Dedifferentiated amniotic fluid mesenchymal stem cell (primary cell): Measurements from ENCODE around the gene SCUBE2.
"Not testable (repeated sequence)": the region's sequence is repeated elsewhere in the genome, so short reads cannot be mapped to it uniquely, and the experiment has no call there.

ENCODE experiments used
- DNase-seq: peaks from one replicate; pipeline ENCODE4 v3.0.0-alpha.2; 2016; ENCODE audit errors: extremely low spot score

The SCUBE2 gene

DNA sequence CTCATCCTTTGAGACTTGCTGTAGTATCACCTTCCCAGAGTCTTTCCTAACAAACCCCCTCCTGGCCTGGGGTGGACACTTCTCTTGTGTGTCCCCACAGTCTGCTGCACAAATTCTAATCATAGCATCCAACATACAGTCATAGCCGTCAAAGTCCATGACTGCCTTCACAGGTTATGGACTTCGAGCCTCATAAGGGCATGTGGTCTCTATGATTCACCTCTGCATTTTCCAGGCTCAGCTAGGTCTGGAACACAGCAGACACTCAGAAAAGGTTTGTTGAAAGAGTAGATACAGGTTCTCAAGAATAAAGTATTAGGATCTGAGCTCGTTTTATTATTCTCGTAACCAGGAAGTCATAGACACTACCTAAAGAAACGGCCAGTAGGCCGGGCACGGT is 13.2 kb upstream of the SCUBE2 start:
- no peak for DNase-seq

DNA sequence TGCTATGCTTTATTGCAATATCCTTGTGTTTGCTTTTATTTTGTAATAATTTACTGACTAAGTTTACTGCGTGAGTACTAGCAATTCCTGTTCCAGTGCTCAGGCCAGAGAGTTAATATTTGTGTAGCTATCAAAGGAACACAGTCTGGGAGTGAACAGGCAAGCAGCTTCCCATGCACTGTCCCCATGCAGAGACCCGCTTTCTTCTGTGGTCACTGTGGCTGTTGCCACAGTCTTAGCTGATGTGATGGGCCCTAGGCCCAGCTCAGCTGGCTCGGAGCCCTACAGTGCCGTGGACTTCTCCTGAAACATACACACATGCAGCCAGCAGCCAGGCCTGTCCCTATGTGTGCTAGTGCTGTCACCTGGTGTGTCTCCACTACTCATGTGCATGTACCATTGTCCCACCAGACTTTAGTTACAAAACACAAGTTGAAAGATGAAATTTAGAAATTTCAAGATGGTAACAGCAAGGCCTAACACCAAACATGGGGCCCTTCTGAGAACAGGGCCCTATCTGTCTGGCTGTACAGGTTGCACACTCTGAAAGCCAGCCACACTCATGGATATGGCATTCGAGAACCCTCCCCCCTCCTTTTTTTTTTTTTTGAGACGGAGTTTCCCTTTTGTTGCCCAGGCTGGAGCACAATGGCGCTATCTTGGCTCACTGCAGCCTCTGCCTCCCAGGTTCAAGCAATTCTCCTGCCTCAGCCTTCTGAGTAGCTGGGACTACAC is 12.3 kb upstream of the SCUBE2 start:
- no peak for DNase-seq

DNA sequence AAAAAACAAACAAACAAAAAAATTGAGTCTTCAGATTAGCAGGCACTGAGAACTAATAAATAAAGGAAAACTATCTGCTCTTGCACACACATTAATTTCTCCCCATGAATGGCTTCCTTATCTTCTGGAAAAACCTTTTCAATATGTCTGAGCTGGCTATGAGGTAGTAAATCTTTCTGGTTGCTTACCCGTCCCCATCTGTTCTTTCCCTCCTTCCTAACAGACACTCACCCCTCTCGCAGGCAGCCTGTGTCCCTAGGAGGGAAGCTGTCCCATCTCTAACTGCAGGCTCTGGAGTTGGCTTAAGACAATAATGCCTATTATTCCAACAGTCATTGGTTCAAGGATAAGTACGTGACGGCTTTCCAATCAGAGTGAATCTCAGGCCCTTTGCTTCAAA is 8.2 kb upstream of the SCUBE2 start:
- no peak for DNase-seq

DNA sequence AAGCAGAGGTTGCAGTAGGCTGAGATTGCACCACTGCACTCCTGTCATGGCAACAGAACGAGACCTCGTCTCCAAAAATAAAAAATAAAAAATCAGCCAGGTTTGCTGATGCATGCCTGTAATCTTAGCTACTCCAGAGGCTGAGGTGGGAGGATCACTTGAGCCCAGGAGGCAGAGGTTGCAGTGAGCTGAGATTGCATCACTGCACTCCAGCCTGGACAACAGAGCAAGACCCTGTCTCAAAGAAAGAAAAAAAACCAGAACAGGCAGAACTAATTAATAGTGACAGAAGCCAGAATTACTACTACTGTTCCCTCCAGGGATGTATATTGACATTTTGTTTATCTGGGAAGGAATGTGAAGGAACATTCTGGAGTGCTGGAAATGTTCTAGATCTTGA is 7.1 kb upstream of the SCUBE2 start:
- not testable (repeated sequence) for DNase-seq

DNA sequence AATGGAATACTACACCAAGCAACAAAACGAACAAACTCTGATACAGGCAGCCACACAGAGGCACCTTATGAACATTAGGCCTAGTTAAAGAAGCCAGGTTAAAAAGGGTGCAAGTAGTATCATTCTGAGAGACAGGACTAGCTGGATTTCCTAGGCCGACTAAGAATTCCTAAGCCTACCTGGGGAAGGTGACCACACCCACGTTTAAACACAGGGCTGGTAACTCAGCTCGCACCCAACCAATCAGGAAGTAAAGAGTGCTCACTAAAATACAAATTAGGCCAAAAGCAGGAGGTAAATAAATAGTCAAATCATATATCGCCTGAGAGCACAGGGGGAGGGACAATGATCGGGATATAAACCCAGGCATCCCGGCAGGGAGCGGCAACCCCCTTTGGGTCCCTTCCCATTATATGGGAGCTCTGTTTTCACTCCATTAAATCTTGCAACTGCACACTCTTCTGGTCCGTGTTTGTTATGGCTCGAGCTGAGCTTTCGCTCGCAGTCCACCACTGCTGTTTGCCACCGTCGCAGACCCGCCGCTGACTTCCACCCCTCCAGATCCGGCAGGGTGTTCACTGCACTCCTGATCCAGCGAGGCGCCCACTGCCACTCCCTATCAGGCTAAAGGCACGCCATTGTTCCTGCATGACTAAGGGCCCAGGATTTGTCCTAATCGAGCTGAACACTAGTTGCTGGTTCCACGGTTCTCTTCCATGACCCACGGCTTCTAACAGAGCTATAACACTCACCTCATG is 6.0 kb upstream of the SCUBE2 start:
- DNase-seq: not testable (repeated sequence)

DNA sequence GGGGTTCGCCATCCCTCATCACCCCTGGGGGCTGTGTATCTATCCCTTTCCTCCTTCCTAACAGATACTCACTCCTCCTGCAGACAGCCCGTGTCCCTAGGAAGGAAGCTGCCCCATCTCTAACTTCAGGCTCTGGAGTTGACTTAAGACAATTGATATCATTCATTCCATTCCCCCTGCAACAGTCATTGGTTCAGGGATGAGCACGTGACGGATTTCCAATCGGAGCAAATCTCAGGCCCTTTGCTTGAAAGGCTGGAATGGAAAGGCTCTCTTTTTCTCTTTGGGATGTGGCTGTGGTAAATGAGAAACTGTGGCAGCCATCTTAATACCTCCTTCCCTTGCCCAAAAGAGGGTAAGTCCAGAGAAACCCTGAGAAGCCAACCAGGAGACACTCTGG is 5.0 kb upstream of the SCUBE2 start:
- DNase-seq: no peak

DNA sequence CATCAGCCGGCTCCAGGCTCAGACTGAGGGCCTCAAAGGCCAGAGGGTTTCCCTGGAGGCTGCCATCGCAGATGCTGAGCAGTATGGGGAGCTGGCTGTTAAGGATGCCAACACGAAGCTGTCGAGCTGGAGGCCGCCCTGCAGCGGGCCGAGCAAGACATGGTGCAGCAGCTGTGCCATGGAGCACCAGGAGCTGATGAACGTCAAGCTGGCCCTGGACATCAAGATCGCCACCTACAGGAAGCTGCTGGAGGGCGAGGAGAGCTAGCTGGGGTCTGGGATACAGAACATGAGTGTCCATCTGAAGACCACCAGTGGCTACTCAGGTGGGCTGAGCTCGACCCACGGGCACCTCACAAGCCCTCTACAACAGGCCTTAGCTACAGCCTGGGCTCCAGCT is 4.0 kb upstream of the SCUBE2 start:
- no peak for DNase-seq

DNA sequence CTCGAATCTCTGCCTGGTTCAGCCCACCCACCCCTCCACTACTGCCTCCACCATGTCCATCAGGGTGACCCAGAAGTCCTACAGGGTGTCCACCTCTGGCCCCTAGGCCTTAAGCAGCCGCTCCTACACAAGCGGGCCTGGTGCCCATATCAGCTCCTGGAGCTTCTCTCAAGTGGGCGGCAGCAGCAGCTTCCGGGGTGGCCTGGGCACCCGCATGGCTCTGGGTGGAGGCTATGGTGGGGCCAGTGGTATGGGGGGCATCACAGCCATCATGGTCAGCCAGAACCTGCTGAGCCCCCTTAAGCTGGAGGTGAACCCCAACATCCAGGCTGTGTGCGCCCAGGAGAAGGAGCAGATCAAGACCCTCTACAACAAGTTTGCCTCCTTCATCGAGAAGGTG is 3.0 kb upstream of the SCUBE2 start:
- no peak for DNase-seq

DNA sequence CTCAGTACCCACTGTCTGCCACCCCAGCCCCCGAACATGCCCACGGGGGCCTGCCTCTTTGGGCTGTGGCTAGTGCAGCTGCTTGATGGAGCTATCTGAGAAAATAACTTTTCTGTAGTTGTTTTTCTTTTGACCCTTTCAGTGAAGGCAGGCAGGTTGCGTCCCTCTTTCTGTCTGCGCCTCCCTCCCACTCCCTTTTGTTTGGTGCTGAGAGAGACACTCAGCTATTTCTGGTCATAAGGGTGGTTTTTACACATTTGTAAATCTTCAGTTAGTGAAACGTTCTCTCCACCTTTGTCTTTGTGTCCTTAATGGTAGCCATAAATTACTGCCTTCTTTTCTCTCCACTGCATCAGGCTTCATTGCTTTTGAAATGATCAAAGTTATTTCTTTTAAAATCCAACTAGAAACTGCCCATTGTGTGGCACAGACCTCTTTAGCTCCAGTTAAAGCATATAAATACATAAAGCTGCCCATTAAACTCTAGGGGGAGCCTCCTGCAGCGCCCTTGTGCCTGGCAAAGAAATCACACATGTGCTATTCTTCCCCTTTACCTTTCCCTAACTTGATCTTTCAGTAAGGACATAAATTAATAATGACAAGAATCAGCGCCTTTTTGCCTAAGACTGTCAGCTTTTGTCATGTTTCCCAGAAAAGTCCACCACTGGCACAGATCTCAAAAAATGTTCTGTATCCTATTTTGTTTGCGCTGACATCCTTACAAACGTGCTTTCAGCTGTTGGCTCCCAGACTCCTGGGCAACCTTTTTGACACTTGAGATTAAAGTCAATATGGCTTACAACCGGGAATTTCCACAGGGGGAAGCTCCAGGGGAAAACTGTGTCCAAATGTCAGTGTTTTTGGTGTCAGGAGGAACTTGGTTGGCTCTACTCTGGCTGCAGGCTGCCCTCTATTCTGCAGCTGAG is 1.7 kb upstream of the SCUBE2 start:
- no peak for DNase-seq

DNA sequence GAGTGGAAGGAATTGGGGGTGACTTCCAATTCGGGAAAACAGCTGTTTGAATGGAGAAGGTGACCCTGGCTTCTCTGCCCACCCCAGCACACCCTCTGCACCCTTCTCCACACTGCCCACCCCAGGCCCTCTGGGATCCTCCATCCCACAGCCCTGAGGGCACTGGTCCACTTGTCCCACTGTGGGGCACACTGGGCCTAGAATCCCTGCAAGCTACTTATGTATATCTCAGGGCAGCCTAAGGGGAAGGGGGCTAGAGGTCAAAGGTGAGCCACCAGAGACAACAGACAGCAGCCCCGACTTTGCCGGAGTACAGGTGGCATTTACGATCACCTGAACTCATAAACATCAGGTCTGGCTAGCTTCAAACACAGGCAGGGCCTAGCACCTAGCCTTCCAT is 673 bp upstream of the SCUBE2 start:
- no peak for DNase-seq

DNA sequence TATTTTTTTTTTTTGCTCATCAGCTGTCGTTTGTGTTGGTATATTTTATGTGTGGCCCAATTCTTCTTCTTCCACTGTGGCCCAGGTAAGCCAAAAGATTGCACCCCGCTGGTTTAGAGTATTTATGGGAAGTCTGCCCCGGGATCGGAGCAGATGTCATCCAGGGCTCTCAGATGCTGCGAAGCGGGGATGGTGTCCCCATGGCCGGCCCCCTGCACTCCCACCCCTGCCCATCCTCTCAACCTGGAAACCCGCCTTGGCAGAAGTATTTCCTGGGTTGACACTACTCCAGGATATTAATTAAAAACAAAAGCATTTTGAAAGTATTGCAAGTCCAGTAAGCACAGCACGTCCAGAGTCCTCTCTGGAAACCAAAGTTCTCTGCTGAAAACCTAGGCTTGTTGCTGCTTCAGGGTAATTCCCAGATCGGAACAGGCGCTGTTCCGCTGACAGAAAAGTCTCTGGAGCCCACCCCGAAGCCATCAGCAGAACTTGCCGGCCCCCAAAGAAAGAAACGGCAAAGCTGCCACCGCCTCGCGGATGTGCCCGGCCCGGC is 833 bp downstream of the SCUBE2 start:
- no peak for DNase-seq

DNA sequence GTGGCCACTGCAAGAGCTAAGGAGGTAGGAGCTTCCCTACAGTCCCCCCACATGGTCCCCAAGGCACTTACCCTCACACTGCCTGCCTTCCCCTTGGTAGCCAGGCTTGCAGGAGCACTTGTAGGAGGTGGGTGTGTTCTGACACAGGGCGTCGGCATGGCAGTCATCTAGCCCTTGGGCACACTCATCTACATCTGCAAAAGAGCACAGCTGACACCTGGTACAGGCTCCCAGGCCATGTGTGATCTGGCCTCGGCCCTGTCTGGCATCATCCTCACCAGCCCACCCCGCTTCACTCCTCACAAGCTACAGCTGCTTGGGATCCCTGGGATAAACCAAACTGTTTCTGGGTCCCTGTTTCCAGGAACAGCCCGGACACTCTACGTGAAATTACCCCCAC is 1.8 kb downstream of the SCUBE2 start:
- DNase-seq: no peak

DNA sequence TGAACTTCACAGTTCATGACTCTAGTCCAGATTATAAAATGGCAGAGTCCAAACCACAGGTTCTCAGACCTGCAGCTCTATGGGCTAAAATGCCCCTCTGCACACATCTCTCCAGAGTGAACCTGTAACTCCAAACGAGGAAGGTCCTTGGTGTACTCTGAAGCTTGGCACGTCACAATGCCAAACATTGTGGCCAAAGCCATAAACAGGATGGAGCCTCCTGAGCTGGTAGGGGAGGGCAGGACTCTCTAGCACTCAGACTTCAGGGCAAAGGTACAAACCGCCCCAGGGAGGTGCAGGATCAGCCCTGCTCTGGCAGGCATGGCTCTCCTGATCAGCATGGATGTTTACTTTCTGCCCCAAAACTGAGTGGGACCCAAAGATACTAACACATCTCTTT is 2.3 kb downstream of the SCUBE2 start:
- no peak for DNase-seq

DNA sequence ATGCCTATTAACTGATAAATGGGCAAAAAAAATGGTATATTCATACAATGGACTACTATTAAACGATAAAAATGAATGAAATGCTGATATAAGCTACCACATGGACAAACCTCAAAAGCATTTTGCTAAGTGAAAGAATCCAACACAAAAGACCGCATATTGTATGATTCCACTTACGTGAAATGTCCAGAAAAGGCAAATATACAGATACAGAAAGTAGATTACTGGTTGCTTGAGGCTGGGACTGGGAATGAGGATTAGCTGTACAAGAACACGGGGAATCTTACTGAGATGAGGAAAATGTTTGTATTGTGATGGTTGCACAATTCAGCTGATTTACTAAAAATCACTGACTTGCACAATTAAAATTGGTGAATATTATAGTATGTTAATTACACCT is 8.8 kb downstream of the SCUBE2 start:
- no peak for DNase-seq

DNA sequence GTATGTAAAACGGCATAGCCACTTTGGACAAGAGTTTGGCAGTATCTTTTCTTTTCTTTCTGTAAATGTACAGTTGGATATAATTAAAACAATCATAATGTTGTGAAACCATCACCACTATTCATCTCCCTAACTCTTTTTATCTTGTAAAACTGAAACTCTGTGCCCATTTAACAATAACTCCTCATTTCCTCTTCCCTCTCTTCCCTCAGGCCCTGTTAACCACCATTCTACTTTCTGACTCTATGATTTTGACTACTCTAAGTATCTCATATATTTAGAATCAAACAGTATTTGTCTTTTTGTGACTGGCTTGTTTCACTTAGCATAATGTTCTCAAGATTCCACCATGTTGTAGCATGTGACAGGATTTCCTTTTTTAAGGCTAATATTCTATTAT is 10.2 kb downstream of the SCUBE2 start:
- no peak for DNase-seq

DNA sequence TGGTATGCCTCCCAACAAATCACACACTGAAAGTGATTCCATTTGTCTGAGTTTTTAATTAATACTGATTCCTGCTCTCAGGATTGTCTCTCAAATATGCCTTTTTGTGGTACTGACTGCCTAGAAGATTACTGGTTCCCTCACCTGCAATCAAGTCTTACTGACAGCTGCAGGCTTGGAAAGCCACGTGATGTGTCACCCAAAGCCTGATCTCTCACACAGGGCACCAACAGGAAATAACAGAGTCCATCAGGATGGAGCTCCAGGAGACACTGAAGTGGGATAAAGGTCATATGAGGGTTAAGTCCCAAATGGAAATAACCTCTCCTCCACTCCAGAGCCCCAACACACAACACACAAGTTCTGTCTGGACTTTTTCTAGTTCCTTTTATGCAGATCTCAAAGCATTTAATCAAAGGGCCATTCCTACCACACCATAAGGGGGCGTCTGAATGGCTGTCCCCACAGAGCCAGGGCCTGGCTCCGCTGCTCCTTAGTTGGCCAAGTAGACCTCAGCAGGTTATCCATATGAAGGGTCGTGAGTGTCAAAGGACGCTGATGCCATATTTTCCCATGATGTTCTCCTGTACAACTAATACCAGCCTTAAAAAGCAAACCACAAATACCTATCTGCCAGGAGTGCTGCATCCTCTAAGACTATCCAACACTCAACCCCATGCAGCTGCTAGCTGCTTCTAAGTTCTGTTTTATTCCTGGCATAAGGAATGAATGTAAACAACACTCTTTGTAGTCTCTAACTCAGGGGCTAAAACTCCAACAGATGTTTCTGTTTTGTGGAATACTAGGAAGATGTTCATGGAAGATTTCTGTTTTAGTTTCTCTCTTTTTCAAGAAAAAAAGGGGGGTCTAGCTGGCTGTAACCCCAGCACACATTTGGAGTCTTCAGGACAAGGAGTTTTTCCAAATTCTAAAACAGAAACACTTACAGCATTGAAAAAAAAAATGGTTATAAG is 13.0 kb downstream of the SCUBE2 start:
- DNase-seq: no peak

DNA sequence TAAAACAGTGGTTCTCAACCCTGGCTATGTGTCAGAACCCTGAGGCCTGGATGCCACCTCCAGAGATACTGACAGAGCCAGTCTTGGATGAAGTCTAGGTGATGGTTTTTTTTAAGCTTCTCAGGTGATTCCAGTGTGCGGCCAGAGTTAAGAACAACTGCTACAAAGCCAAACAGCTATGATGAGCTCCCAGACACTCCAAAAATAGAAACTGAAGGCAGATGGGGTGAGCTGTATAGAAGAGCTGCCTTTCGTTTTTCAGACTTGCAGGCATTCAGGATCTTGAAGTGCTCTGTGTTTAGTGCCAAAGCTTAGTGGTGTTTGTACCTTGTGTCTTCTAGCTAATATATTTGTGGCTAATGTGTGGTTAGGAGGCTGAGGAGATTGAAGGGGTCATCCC is 14.2 kb downstream of the SCUBE2 start:
- DNase-seq: no peak

DNA sequence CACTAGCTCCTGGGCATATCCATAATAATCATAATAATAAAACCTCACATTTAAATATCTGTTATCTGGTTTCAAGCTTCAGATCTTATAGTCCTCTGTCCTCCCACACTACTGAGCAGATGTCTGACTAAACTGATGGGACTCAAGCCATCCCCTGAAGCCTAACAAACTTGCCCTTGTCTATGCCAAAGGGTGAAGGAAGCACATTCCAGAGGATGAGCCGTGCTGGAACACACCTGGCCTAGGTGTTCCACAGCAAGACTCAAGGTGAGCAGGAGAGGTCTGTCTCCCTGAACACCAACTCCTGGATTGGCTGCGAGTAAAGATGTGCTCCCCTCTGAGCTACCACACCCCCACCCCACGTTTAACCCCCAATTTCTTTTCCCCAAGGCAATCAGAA is 14.7 kb downstream of the SCUBE2 start:
- no peak for DNase-seq

DNA sequence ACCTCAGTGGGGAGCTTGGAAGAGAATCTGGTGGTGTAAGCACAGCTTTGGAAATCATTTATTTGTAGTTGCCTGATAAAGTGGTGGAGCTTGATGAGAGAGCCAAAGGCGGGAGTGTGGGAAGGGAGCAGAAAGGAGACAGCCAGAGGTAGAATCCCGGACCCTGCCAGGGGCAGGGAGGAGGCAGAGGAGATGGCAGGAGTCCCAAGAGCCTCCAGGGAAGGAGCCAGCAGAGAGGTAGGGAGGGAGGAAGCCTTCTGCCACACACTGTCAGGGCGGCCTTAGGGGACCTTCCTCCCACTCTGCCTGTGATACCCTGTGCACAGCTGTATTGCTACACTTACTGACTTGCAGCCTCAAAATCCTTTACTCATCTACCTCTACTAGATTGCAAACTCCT is 15.4 kb downstream of the SCUBE2 start:
- DNase-seq: no peak

DNA sequence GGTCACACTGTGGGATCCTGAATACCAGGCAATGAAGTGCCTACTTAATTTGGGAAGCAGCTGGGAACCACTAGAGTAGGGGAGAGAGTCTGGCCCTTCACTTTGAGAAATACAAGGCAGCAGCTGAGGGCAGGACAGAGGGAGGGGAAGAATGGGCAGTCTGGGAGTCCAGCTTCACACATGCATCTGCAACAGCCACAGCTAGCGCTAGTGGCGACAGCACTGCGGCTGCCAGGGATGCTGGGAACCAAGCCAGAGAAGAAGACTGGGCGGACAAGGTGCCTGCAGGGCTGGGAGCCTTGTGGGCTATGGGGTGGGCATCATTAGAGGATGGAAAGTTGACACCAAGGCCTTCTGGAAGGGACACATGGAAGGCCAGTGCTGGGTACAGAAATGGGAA is 15.8 kb downstream of the SCUBE2 start:
- no peak for DNase-seq
